NB4 (cell line): ENCODE results near the gene TOE1.

Experiments
- CTCF ChIP-seq: IDR thresholded peaks from one replicate; pipeline ENCODE4 v1.5.1; 2012; ENCODE audit warnings: low read depth, low read length
- MAX ChIP-seq: IDR thresholded peaks from 2 replicates; pipeline ENCODE4 v1.6.1; 2011; ENCODE audit warnings: low read depth, low read length
- MYC ChIP-seq: IDR thresholded peaks from 2 replicates; pipeline ENCODE4 v1.6.1; 2011; ENCODE audit warnings: low read depth, low read length
- POLR2A ChIP-seq: IDR thresholded peaks from 2 replicates; pipeline ENCODE4 v1.6.1; 2011; ENCODE audit warnings: mild to moderate bottlenecking; ENCODE audit not compliant: insufficient read length; ENCODE audit errors: extremely low read depth

- TF ChIP-seq CTCF, result no peak
- TF ChIP-seq POLR2A, result no peak
- TF ChIP-seq MAX, result no peak
- TF ChIP-seq MYC, result no peak
Observed at GRCh38 chr1:45364294-45364693, 24.3 kb downstream of the TOE1 start.
